GM19238 (cell line): ENCODE measurements around the gene ATG7.
"Not testable (repeated sequence)": the region's sequence is repeated elsewhere in the genome, so short reads cannot be mapped to it uniquely, and the experiment has no call there.

Experiments used
- DNase-seq: peaks from one replicate; pipeline ENCODE4 v3.0.0; 2011; ENCODE audit warnings: low spot score; ENCODE audit not compliant: insufficient read length

Gene ATG7

DNA sequence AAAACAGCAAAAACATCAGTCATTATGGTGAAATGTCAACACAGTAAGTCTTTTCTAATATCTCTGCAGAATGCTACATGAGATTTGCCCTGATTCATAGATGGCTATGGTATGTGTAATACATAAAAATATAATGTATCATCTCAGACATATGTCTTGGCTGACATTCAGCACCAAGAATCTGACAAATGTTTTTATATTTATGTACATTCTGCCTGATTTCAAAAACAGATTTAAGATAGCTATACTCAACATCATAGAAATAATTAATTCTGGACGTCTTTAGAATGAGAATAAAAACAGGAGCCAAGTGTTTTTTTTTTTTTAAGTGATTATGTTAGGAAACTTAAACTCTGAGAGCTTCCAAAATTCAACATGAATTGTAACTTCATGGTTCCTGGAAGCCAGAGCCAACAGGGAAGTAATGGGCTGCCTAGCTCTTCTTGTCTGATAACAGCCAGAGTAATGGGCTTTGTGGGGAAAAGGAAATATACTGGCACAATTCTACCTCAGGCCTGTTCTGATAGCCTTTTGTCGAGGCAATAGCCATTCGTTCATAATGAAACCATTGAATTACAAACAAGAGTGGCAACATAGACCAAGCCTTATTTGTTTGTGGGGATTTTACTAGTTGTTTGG lies 187.1 kb downstream of the ATG7 start:
- DNase-seq: no peak

GRCh38 chr3:11461226-11461625 lies 189.0 kb downstream of the ATG7 start:
- no peak for DNase-seq

DNA sequence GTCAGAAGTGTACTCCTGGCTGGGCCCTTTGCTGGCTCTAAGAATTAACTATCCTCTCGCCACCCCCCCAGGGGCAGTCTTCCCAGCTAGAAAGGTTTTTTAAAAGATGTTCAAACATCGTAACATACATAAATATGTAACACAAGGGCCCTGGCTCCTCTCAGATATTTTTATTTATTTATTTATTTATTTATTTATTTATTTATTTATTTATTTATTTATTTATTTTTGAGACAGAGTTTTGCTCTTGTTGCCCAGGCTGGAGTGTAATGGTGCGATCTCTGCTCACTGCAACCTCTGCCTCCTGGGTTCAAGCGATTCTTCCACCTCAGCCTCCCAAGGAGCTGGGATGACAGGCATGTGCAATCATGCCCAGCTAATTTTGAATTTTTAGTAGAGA lies 190.5 kb downstream of the ATG7 start:
- DNase-seq: not testable (repeated sequence)

DNA sequence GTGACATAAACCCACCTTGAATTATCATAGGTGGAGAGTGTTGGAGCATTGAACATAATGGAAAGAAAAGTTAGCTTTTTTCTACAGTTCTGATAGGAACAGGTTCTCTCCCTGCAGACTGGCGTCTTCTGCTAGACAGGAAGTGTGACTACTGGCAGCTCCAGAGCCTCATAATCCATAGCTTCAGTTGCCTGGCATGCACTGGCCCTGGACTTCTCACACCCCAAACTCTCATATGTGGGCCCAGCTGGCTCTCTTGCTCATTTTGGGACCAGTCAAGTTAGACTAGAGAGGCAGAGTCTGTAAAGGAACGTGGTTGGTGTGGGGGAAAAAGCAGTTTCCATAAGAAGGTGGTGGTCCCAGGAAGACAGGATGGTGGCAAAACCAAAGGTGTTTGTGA lies 191.4 kb downstream of the ATG7 start:
- DNase-seq: no peak

DNA sequence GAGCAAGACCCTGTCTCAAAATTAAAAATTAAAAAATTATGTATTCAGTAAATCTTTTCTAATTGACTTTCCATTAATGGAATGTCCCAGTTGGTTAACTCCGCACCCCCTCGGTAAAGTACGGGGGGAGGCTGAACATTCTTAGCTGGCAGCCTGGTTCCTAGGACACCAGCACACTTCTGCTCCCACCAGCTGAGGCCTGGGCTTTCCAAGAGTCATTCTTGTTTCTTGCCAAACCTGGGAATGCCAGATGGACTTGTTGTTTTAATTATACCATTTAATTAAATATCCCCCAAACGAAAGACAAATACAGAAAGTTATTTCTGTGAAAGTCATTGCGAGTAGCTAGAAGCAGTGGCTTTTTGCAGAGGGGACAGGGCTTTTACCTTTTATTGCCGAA lies 192.2 kb downstream of the ATG7 start:
- no peak for DNase-seq

DNA sequence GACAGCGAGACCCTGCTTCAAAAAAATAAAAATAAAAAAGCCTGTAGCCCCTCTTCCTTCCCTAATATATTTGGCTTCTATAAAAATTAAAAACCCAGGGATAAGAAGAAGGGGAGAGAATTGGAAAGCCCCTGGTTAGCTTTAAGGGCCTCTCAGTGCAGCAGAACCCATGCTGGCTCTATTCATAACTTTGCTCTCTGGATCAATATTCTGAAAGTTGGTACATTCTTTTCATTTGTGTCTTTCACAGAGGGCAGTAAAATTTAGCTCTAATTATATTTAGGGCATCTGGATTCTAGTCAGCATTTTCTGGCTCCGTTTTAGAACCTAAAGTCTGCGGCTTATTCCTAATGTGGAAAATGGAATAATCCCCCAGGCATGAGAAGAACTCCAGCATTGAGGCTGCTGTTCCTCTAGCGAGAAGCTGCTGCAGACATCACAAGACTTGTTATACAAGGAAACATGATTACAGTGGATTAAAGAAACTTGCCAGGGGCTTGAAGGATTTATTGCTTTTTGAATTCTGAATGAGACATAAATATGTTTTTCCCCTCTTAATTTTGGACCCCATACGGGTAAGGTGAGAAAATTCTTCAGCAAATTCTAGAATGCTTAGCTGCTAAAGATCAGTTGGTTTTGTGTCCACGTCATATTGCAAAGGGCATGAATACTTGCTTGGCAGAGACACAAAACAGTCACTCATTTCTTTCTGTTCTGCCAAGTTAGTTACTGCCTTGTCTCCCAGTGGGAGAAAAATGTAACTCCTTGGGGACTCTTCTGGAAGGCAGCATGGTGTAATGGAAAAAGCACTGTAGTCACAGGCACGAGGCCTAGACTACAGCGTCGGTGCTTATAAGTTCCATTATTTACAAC lies 193.8 kb downstream of the ATG7 start:
- DNase-seq: no peak

DNA sequence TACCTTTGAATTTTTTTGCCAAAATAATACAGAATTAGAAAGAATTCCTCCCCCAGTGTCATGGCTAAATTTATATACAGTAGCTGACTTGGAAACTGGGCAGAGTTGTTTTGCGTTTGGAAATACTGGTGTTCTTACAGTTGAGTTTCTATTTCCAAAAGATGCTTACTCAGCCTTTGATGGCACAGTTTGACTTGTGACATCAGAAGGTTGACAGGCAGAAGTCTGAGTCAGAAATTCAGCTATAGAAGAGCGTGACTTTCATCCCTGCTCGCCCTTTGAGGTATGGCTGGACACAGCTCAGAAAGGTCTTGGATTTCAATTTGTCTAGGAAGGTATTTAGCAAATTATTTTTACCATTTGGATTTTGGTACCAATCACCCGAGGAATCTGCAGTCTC lies 195.7 kb downstream of the ATG7 start:
- DNase-seq: no peak

DNA sequence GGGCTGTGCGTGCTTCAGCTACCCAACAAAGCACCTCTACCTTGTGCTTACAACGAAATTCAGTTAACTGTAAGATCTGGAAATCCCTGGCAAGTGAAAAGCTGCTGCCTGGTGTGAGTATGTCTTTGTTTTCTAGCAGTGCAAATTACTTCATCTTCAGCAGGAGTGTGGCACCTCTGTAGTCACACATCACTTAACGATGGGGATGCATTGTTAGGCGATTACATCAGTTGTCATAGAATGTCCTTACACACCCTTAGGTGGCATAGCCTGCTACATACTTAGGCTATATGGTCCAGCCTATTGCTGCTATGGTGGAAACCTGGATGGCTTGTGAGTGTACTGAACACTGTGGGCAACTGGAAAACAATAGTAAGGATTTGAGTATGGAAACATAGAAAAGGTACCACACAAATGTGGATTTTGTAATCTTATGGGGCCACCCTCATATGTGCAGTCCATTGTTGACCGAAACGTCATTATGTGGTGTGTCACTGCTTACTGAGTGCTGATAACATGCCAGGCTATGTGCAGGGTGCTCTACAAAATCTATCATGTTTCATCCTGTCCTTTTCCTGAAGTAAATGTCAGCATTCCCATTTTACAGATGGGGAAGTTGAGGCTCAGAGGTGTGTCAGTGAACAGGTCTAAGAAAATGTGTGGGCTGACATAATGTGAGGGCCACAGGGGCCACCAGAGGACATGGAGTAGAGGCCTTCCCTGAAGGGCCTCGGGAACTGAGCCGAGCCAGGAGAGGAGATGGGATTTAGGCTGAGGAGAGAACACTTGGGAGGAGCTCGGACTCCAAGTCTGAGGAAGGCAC lies 198.0 kb downstream of the ATG7 start:
- no peak for DNase-seq

DNA sequence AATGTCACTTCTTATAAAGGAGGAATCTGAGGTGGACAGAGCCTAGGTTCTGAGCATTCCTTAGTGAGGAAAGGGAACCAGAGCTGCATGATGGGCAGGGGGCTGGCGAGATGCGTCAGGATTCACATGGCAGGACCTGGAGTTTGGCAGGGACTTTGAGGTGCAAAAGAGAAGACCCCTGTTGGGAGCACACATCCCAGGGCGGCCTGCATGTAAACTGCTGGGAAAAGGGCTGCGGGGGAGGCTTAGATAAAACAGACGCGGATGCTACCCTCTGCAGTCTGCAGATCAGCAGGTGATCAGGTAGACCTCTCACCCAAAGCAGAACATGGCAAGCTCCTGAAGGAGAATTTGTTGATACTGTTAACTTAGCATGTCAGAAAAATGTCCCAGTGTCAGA lies 203.1 kb downstream of the ATG7 start:
- no peak for DNase-seq

DNA sequence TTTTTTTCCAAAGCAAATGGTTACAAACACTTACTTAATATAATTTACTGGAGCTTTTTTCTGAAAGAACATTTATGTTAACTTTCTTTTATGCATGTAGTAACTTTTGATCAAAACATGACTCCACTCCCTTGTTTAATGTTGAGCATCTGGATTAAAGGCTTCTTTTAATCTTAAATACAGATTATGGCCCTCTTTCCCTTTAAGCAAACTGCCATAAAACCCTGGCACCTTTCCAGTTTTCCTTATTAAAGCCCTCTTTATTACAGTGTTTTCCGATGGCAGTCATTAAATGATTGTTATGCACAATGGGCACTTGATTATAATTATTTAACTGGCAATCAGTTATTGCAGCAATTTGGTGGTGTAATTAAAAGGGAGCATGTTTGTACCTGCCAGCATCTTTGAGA lies 204.5 kb downstream of the ATG7 start:
- DNase-seq: no peak

GRCh38 chr3:11477407-11477911 lies 205.3 kb downstream of the ATG7 start:
- DNase-seq: no peak

- no peak for DNase-seq
Observed at GRCh38 chr3:11478167-11478566, 206.0 kb downstream of the ATG7 start.

GRCh38 chr3:11479221-11479620 lies 207.0 kb downstream of the ATG7 start:
- no peak for DNase-seq

DNA sequence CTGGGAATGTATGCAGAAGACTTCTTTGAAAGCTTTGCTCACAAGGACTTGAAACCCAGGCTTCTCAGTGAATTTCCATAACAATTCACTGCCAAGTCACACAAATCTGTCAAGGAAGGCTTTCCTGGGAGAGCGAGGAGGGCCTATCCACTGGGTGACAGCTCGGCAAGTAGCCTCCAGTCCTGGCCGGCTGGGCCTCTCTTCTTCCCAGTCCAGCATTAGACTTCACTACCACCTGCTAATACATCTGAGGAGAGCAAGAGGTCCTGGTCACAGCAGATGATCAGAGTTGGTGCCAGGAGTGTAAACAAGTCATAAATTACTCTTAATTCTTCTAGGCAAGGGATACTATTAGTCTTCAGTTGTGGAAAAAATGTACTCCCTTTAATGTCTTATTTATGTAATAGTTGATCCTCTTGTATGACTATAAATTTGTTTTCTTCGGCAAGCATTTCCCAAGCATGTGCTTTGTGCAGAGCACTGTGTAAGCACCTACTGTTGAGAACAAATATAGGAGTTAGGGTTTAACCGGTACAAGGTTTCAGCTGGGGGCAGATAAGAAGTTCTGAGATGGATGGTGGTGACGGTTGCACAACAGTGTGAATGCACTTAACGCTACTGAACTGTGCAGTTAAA lies 208.6 kb downstream of the ATG7 start:
- no peak for DNase-seq

GRCh38 chr3:11481556-11481955 lies 209.4 kb downstream of the ATG7 start:
- no peak for DNase-seq

GRCh38 chr3:11482021-11482420 lies 209.8 kb downstream of the ATG7 start:
- no peak for DNase-seq

GRCh38 chr3:11488356-11488755 lies 216.2 kb downstream of the ATG7 start:
- DNase-seq: not testable (repeated sequence)

DNA sequence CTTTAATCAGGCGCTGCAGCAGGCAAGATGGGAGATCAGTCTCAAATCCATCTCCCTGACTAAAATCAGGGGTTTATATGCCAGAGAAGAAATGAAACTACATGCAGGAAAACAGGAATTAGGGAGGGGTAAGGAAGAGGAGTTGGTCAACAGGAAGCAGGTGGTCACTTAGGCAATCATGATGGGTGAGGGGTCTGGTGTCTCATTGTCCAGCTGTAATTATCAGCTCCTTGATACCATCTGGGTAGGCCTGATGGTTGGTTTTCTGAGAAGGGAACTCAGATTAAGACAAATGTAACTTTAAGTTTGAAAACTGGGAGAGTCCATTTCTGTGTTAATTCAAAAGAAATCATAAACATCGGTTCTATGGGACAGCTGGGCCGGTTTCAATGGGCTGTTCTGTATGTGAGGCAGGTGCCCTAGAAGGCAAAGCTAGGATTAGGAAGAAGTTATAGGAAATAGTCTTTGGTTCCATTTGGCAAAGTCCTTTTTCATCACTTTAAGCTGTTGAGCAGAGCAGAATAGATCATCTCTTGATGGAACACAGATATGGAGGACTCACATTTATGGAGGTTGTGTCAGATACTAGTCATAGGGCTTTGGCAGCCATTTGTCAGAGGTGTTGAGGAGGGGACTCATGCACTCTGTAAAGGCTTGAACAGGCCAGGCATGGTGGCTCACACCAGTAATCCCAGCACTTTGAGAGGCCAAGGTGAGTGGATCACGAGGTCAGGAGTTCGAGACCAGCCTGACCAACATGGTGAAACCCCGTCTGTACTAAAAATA lies 222.1 kb downstream of the ATG7 start:
- DNase-seq: no peak

- no peak for DNase-seq
Observed at GRCh38 chr3:11495948-11496557, 223.9 kb downstream of the ATG7 start.

DNA sequence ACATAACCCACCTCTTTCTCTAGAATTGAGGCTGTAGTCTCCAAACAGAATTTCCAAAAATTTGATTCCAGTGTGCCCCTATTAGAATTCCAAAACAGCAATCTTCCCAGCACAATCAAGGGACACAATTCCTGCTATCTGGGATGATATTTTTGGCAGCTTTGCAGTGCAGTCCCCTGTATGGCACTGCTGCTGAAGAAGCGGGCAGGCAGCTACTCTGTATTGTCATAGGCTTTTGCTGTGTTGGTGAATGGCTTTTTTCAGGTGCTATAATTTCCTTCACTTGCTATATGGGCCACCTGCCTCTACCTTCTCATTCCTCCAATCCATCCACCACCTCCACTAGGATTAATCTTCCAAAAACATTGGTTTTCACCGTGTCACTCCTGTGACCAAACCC lies 226.0 kb downstream of the ATG7 start:
- DNase-seq: no peak
